ENCODE data around the gene MUC5B.

Gene MUC5B

GRCh38 chr11:1220941-1221721, 1.7 kb upstream of the MUC5B start:
- DNase-seq, result no peak

GRCh38 chr11:1221848-1222311, 986 bp upstream of the MUC5B start:
- no peak for DNase-seq

GRCh38 chr11:1223346-1224110, 662 bp downstream of the MUC5B start:
- no peak for DNase-seq

GRCh38 chr11:1224111-1224490, 1.2 kb downstream of the MUC5B start:
- no peak for DNase-seq

GRCh38 chr11:1224491-1225385, 1.9 kb downstream of the MUC5B start:
- DNase-seq, result no peak

- DNase-seq, result no peak
Observed at GRCh38 chr11:1225386-1226225, 2.7 kb downstream of the MUC5B start.

- no peak for DNase-seq
Observed at GRCh38 chr11:1226226-1226985, 3.5 kb downstream of the MUC5B start.

GRCh38 chr11:1226986-1227550, 4.2 kb downstream of the MUC5B start:
- DNase-seq, result no peak

- DNase-seq, result no peak
Observed at GRCh38 chr11:1227551-1228100, 4.8 kb downstream of the MUC5B start.

- no peak for DNase-seq
Observed at GRCh38 chr11:1228101-1228821, 5.4 kb downstream of the MUC5B start.

GRCh38 chr11:1228921-1229451, 6.1 kb downstream of the MUC5B start:
- DNase-seq, result no peak

- no peak for DNase-seq
Observed at GRCh38 chr11:1229471-1230120, 6.7 kb downstream of the MUC5B start.

GRCh38 chr11:1230121-1230455, 7.2 kb downstream of the MUC5B start:
- DNase-seq, result no peak

GRCh38 chr11:1230456-1231395, 7.9 kb downstream of the MUC5B start:
- DNase-seq, result no peak

GRCh38 chr11:1231396-1232020, 8.6 kb downstream of the MUC5B start:
- no peak for DNase-seq

GRCh38 chr11:1232021-1232882, 9.4 kb downstream of the MUC5B start:
- DNase-seq, result no peak

GRCh38 chr11:1232883-1233321, 10.0 kb downstream of the MUC5B start:
- no peak for DNase-seq

Data from activated CD8-positive, alpha-beta memory T cell treated with anti-CD3 and anti-CD28 coated beads, Interleukin-2, amount 50 U/mL, for 48 hours (primary cell).